Measurements from ENCODE around the gene PTGR3. TPM values are rescaled to one million over a fixed set of nuclear protein-coding genes. Genes with fewer than 3 reads are reported as not detected.

The PTGR3 gene
- total and polyA plus RNA-seq, 2 donors (not counting 1 experiment from before 2014, with no cell fraction given) = 27.5 to 30.2 TPM

- Mint-ChIP-seq H3K4me3 (no peak overlapping the region), H3K27me3 (no peaks in the 10 kb centered on the region), H3K4me1 (peaks cover 3% of the 10 kb centered on the region), H3K9me3 (ENCODE audit: insufficient read depth) (no peaks in the 10 kb centered on the region), H3K27ac (no peak overlapping the region)
- Histone ChIP-seq H3K4me2 (replicated peaks; ENCODE audit: low read depth, low read length, poor library complexity, severe bottlenecking) (no peak overlapping the region), H3K27me3 (replicated peaks in 1 of 4; ENCODE audit: control extremely low read depth in 1 of 4, control insufficient read depth in 3 of 4, insufficient read depth in 4 of 4, low read length in 3 of 4) (no peaks in the 10 kb centered on the region), H3K4me1 (ENCODE audit: control insufficient read depth in 2 of 2, insufficient read depth in 2 of 2, low read length in 2 of 2) (peaks cover 0 to 4% of the 10 kb centered on the region in 2 donors), H3K79me2 (ENCODE audit: control insufficient read depth, insufficient read depth, low read length) (no peaks in the 10 kb centered on the region), H4K20me1 (ENCODE audit: control insufficient read depth, insufficient read depth, low read length, poor library complexity, severe bottlenecking) (peaks cover 9% of the 10 kb centered on the region), H3K4me3 (ENCODE audit: control extremely low read depth in 1 of 5, extremely low read depth in 1 of 5, insufficient read depth in 1 of 5, low read depth in 2 of 5, low read length in 4 of 5) (no peak overlapping the region), H3K9me3 (ENCODE audit: control extremely low read depth in 1 of 3, control insufficient read depth in 2 of 3, insufficient read depth in 1 of 3, low read length in 2 of 3) (no peaks in the 10 kb centered on the region), H2AFZ (ENCODE audit: insufficient read depth, low read depth, low read length, poor library complexity, severe bottlenecking) (no peak overlapping the region), H3K27ac (ENCODE audit: low read length in 2 of 2) (no peak overlapping the region), H3K9ac (ENCODE audit: low read length) (no peak overlapping the region), H3K36me3 (replicated peaks in 1 of 2; ENCODE audit: control extremely low read depth in 1 of 2, control insufficient read depth in 1 of 2, extremely low read depth in 1 of 2, insufficient read depth in 2 of 2, low read length in 1 of 2) (peaks cover 0 to 10% of the 10 kb centered on the region in 2 experiments)
- ChIA-PET POLR2A (no interaction called here), CTCF (no interaction called here)
- TF ChIP-seq EZH2 (IDR thresholded peaks at IDR 0.05; ENCODE audit: borderline replicate concordance, insufficient read depth, low read depth, low read length, poor library complexity, severe bottlenecking) = no peak
- TF ChIP-seq, protein P1, sequence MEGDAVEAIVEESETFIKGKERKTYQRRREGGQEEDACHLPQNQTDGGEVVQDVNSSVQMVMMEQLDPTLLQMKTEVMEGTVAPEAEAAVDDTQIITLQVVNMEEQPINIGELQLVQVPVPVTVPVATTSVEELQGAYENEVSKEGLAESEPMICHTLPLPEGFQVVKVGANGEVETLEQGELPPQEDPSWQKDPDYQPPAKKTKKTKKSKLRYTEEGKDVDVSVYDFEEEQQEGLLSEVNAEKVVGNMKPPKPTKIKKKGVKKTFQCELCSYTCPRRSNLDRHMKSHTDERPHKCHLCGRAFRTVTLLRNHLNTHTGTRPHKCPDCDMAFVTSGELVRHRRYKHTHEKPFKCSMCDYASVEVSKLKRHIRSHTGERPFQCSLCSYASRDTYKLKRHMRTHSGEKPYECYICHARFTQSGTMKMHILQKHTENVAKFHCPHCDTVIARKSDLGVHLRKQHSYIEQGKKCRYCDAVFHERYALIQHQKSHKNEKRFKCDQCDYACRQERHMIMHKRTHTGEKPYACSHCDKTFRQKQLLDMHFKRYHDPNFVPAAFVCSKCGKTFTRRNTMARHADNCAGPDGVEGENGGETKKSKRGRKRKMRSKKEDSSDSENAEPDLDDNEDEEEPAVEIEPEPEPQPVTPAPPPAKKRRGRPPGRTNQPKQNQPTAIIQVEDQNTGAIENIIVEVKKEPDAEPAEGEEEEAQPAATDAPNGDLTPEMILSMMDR (IDR thresholded peaks at IDR 0.05) = no peak
- 100% methylated on average over 2 of the region's 4 CpGs for WGBS (ENCODE audit: insufficient coverage)
- no peak for DNase-seq
- intact Hi-C loops (cut with micrococcal nuclease) = no loop called here
- ATAC-seq (ENCODE audit: low read depth) = no peak
Observed at GRCh38 chr18:75199327-75199726, 9.6 kb downstream of the PTGR3 start.

- intact Hi-C loops (cut with micrococcal nuclease) = no loop called here
- ATAC-seq (ENCODE audit: low read depth) = no peak
- H3K9me3 ChIP-seq (ENCODE audit: control extremely low read depth in 1 of 3, control insufficient read depth in 2 of 3, insufficient read depth in 1 of 3, low read length in 2 of 3) = no peaks in the 10 kb centered on the region
- H3K27me3 ChIP-seq (replicated peaks in 1 of 4; ENCODE audit: control extremely low read depth in 1 of 4, control insufficient read depth in 3 of 4, insufficient read depth in 4 of 4, low read length in 3 of 4) = no peaks in the 10 kb centered on the region
- H3K27ac ChIP-seq (ENCODE audit: low read length in 2 of 2) = no peak overlapping the region
- Mint-ChIP-seq H3K9me3 (ENCODE audit: insufficient read depth) (no peaks in the 10 kb centered on the region), H3K27me3 (no peaks in the 10 kb centered on the region), H3K4me3 (no peak overlapping the region), H3K27ac (no peak overlapping the region), H3K4me1 (no peaks in the 10 kb centered on the region)
- H3K4me3 ChIP-seq (ENCODE audit: control extremely low read depth in 1 of 5, extremely low read depth in 1 of 5, insufficient read depth in 1 of 5, low read depth in 2 of 5, low read length in 4 of 5) = no peak overlapping the region
- TF ChIP-seq, protein P1 (IDR thresholded peaks at IDR 0.05) = no peak
- TF ChIP-seq EZH2 (IDR thresholded peaks at IDR 0.05; ENCODE audit: borderline replicate concordance, insufficient read depth, low read depth, low read length, poor library complexity, severe bottlenecking) = no peak
- ChIA-PET POLR2A (no interaction called here), CTCF (no interaction called here)
- H3K9ac ChIP-seq (ENCODE audit: low read length) = no peak overlapping the region
- DNase-seq = no peak
- H2AFZ ChIP-seq (ENCODE audit: insufficient read depth, low read depth, low read length, poor library complexity, severe bottlenecking) = no peak overlapping the region
- H3K4me2 ChIP-seq (replicated peaks; ENCODE audit: low read depth, low read length, poor library complexity, severe bottlenecking) = no peak overlapping the region
- H3K4me1 ChIP-seq (ENCODE audit: control insufficient read depth in 2 of 2, insufficient read depth in 2 of 2, low read length in 2 of 2) = no peaks in the 10 kb centered on the region
- no peaks in the 10 kb centered on the region for H4K20me1 ChIP-seq (ENCODE audit: control insufficient read depth, insufficient read depth, low read length, poor library complexity, severe bottlenecking)
- H3K79me2 ChIP-seq (ENCODE audit: control insufficient read depth, insufficient read depth, low read length) = no peaks in the 10 kb centered on the region
- peaks cover 0 to 10% of the 10 kb centered on the region in 2 experiments for H3K36me3 ChIP-seq (replicated peaks in 1 of 2; ENCODE audit: control extremely low read depth in 1 of 2, control insufficient read depth in 1 of 2, extremely low read depth in 1 of 2, insufficient read depth in 2 of 2, low read length in 1 of 2)
- WGBS (ENCODE audit: insufficient coverage) = no CpG with 5 or more reads among the region's 3 CpGs
Observed at GRCh38 chr18:75198036-75198435, 10.9 kb downstream of the PTGR3 start.
